ENCODE results near the gene PAOX.
"Not testable (repeated sequence)": the region's sequence is repeated elsewhere in the genome, so short reads cannot be mapped to it uniquely, and the experiment has no call there.

DNA sequence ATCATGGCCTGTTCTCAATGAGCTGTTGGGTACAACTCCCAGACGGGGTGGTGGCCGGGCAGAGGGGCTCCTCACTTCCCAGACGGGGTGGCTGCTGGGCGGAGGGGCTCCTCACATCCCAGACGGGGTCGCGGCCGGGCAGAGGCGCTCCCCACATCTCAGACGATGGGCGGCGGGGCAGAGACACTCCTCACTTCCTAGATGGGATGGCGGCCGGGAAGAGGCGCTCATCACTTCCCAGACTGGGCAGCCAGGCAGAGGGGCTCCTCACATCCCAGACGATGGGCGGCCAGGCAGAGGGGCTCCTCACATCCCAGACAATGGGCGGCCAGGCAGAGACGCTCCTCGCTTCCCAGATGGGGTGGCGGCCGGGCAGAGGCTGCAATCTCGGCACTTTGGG, 35.3 kb downstream of the PAOX start:
- TF ChIP-seq, protein P1, sequence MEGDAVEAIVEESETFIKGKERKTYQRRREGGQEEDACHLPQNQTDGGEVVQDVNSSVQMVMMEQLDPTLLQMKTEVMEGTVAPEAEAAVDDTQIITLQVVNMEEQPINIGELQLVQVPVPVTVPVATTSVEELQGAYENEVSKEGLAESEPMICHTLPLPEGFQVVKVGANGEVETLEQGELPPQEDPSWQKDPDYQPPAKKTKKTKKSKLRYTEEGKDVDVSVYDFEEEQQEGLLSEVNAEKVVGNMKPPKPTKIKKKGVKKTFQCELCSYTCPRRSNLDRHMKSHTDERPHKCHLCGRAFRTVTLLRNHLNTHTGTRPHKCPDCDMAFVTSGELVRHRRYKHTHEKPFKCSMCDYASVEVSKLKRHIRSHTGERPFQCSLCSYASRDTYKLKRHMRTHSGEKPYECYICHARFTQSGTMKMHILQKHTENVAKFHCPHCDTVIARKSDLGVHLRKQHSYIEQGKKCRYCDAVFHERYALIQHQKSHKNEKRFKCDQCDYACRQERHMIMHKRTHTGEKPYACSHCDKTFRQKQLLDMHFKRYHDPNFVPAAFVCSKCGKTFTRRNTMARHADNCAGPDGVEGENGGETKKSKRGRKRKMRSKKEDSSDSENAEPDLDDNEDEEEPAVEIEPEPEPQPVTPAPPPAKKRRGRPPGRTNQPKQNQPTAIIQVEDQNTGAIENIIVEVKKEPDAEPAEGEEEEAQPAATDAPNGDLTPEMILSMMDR (IDR thresholded peaks at IDR 0.05), result not testable (repeated sequence)
- not testable (repeated sequence) for TF ChIP-seq POLR2A, EP300 (IDR thresholded peaks at IDR 0.05)
